B cell (primary cell): ENCODE results near the gene SIAH3.

Experiments
- EZH2 ChIP-seq: IDR thresholded peaks from 2 replicates; pipeline ENCODE4 v1.6.1; 2012; ENCODE audit warnings: borderline replicate concordance, low read depth, mild to moderate bottlenecking, moderate library complexity, low read length; ENCODE audit not compliant: insufficient read depth, poor library complexity, severe bottlenecking
- TF ChIP-seq, protein P1 (sequence below): fragments of 200-600 bp; IDR thresholded peaks from one replicate; pipeline ENCODE4 v1.8.0; 2022; ENCODE audit warnings: antibody characterized with exemption, mild to moderate bottlenecking

DNA sequence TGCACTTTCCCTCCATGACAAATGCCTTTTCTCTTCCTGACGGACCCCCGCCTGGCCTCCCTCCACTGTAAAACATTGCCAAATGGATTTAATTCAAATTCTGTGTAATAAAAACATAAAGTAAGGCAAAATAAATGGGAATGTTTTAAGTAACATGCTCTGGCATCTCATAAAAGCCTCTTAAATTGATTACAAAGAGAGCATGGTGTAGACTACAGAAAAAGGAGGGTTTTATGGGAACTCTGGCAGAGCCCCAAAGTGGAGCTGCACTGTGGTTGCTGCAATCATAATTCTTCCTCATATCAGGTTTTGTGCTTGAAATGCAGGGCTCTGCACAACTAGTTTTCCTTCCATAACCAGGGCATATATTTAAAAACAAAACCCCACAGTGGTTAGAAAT lies 44.3 kb upstream of the SIAH3 start:
- TF ChIP-seq, protein P1, sequence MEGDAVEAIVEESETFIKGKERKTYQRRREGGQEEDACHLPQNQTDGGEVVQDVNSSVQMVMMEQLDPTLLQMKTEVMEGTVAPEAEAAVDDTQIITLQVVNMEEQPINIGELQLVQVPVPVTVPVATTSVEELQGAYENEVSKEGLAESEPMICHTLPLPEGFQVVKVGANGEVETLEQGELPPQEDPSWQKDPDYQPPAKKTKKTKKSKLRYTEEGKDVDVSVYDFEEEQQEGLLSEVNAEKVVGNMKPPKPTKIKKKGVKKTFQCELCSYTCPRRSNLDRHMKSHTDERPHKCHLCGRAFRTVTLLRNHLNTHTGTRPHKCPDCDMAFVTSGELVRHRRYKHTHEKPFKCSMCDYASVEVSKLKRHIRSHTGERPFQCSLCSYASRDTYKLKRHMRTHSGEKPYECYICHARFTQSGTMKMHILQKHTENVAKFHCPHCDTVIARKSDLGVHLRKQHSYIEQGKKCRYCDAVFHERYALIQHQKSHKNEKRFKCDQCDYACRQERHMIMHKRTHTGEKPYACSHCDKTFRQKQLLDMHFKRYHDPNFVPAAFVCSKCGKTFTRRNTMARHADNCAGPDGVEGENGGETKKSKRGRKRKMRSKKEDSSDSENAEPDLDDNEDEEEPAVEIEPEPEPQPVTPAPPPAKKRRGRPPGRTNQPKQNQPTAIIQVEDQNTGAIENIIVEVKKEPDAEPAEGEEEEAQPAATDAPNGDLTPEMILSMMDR, result no peak
- no peak for TF ChIP-seq EZH2
